ENCODE measurements around the gene IL22RA2. TPM values are rescaled to one million over a fixed set of nuclear protein-coding genes. Genes with fewer than 3 reads are reported as not detected.
"Not testable (repeated sequence)": the region's sequence is repeated elsewhere in the genome, so short reads cannot be mapped to it uniquely, and the experiment has no call there.

IL22RA2 gene
- total RNA-seq, 1 experiment from 2014 or later = not detected

GRCh38 chr6:137115658-137116057, 57.8 kb downstream of the IL22RA2 start:
- DNase-seq (ENCODE audit: low read depth, low spot score) = no peak

GRCh38 chr6:137112067-137112355, 61.4 kb downstream of the IL22RA2 start:
- DNase-seq (ENCODE audit: low read depth, low spot score) = no peak
- in situ Hi-C loops (cut with HindIII; ENCODE audit: low pct_unique_long_range_greater_than_20kb, low sequenced_read_pairs) = no loop called here

More at GRCh38 chr6:137115658-137116057, 57.8 kb downstream of the IL22RA2 start:
- in situ Hi-C loops (cut with HindIII; ENCODE audit: low pct_unique_long_range_greater_than_20kb, low sequenced_read_pairs) = no loop called here

GRCh38 chr6:137111296-137112066, 62.0 kb downstream of the IL22RA2 start:
- no peak for DNase-seq (ENCODE audit: low read depth, low spot score)
- in situ Hi-C loops (cut with HindIII; ENCODE audit: low pct_unique_long_range_greater_than_20kb, low sequenced_read_pairs) = no loop called here

GRCh38 chr6:137107767-137108105, 65.7 kb downstream of the IL22RA2 start:
- no peak for DNase-seq (ENCODE audit: low read depth, low spot score)
- in situ Hi-C loops (cut with HindIII; ENCODE audit: low pct_unique_long_range_greater_than_20kb, low sequenced_read_pairs) = no loop called here

GRCh38 chr6:137107047-137107766, 66.2 kb downstream of the IL22RA2 start:
- in situ Hi-C loops (cut with HindIII; ENCODE audit: low pct_unique_long_range_greater_than_20kb, low sequenced_read_pairs) = not testable (repeated sequence)

GRCh38 chr6:137106183-137106582, 67.3 kb downstream of the IL22RA2 start:
- DNase-seq (ENCODE audit: low read depth, low spot score) = no peak
- in situ Hi-C loops (cut with HindIII; ENCODE audit: low pct_unique_long_range_greater_than_20kb, low sequenced_read_pairs) = no loop called here

More at GRCh38 chr6:137107047-137107766, 66.2 kb downstream of the IL22RA2 start:
- DNase-seq (ENCODE audit: low read depth, low spot score) = not testable (repeated sequence)

- in situ Hi-C loops (cut with HindIII; ENCODE audit: low pct_unique_long_range_greater_than_20kb, low sequenced_read_pairs) = no loop called here
- no peak for DNase-seq (ENCODE audit: low read depth, low spot score)
Measured at GRCh38 chr6:137105375-137105774, 68.1 kb downstream of the IL22RA2 start.

- no peak for DNase-seq (ENCODE audit: low read depth, low spot score)
- in situ Hi-C loops (cut with HindIII; ENCODE audit: low pct_unique_long_range_greater_than_20kb, low sequenced_read_pairs) = no loop called here
Measured at GRCh38 chr6:137104926-137105325, 68.5 kb downstream of the IL22RA2 start.

GRCh38 chr6:137102851-137103492, 70.5 kb downstream of the IL22RA2 start:
- no peak for DNase-seq (ENCODE audit: low read depth, low spot score)
- in situ Hi-C loops (cut with HindIII; ENCODE audit: low pct_unique_long_range_greater_than_20kb, low sequenced_read_pairs) = no loop called here

- in situ Hi-C loops (cut with HindIII; ENCODE audit: low pct_unique_long_range_greater_than_20kb, low sequenced_read_pairs) = no loop called here
- no peak for DNase-seq (ENCODE audit: low read depth, low spot score)
Measured at GRCh38 chr6:137102050-137102848, 71.2 kb downstream of the IL22RA2 start.

GRCh38 chr6:137099689-137100403, 73.6 kb downstream of the IL22RA2 start:
- in situ Hi-C loops (cut with HindIII; ENCODE audit: low pct_unique_long_range_greater_than_20kb, low sequenced_read_pairs) = no loop called here
- no peak for DNase-seq (ENCODE audit: low read depth, low spot score)

- no peak for DNase-seq (ENCODE audit: low read depth, low spot score)
- in situ Hi-C loops (cut with HindIII; ENCODE audit: low pct_unique_long_range_greater_than_20kb, low sequenced_read_pairs) = no loop called here
Measured at GRCh38 chr6:137097526-137097925, 75.9 kb downstream of the IL22RA2 start.

- no peak for DNase-seq (ENCODE audit: low read depth, low spot score)
- in situ Hi-C loops (cut with HindIII; ENCODE audit: low pct_unique_long_range_greater_than_20kb, low sequenced_read_pairs) = no loop called here
Measured at GRCh38 chr6:137097057-137097456, 76.4 kb downstream of the IL22RA2 start.

- no peak for DNase-seq (ENCODE audit: low read depth, low spot score)
- in situ Hi-C loops (cut with HindIII; ENCODE audit: low pct_unique_long_range_greater_than_20kb, low sequenced_read_pairs) = no loop called here
Measured at GRCh38 chr6:137095651-137096238, 77.7 kb downstream of the IL22RA2 start.

- no peak for DNase-seq (ENCODE audit: low read depth, low spot score)
- in situ Hi-C loops (cut with HindIII; ENCODE audit: low pct_unique_long_range_greater_than_20kb, low sequenced_read_pairs) = no loop called here
Measured at GRCh38 chr6:137095093-137095492, 78.4 kb downstream of the IL22RA2 start.

GRCh38 chr6:137094411-137095008, 78.9 kb downstream of the IL22RA2 start:
- DNase-seq (ENCODE audit: low read depth, low spot score) = peak; percentile 75
- in situ Hi-C loops (cut with HindIII; ENCODE audit: low pct_unique_long_range_greater_than_20kb, low sequenced_read_pairs) = no loop called here
